Breast epithelium (tissue), 4 donors: ENCODE results near the gene EXOSC7. TPM values are rescaled to one million over a fixed set of nuclear protein-coding genes. Genes with fewer than 3 reads are reported as not detected.
A peak's percentile ranks its signal among the peaks of the same experiment; 100 is the strongest.

ENCODE experiments used
- DNase-seq, 2 donors: peaks; one replicate each; pipeline ENCODE4 v3.0.0-alpha.2; 2019; ENCODE audit warnings: low spot score in 2 of 2
- H3K27ac ChIP-seq, 2 donors: fragments of 200-600 bp; sonication (generic) in 1 of 2; one replicate each; pipeline ENCODE4 v1.5.1; 2016 to 2019; ENCODE audit warnings: mild to moderate bottlenecking in 1 of 2
- H3K27me3 ChIP-seq, 2 donors: fragments of 200-600 bp; sonication (generic) in 1 of 2; one replicate each; pipeline versions ENCODE4 v1.5.1 to v1.6.0; 2017 to 2019; ENCODE audit warnings: control low read depth in 1 of 2, mild to moderate bottlenecking in 1 of 2
- H3K36me3 ChIP-seq: fragments of 200-600 bp; one replicate; pipeline ENCODE4 v1.5.1; 2019
- H3K4me1 ChIP-seq, 2 donors: fragments of 200-600 bp; sonication (generic); one replicate each; pipeline ENCODE4 v1.5.1; 2016 to 2019; ENCODE audit warnings: control low read depth in 1 of 2
- H3K4me3 ChIP-seq, 3 donors: fragments of 200-600 bp; sonication (generic); 1 replicate in 2 of 3; 2 replicates in 1 of 3; pipeline ENCODE4 v1.5.1; 2016 to 2019; ENCODE audit warnings: mild to moderate bottlenecking in 3 of 3, moderate library complexity in 2 of 3
- H3K9me3 ChIP-seq, 2 donors: fragments of 200-600 bp; sonication (generic) in 1 of 2; one replicate each; pipeline ENCODE4 v1.5.1; 2016 to 2019; ENCODE audit warnings: control low read depth in 1 of 2
- CTCF ChIP-seq, 3 donors: fragments of 450-650 bp; IDR thresholded peaks; one replicate each; pipeline ENCODE4 v1.5.1; 2016 to 2017; ENCODE audit warnings: antibody characterized with exemption in 3 of 3, mild to moderate bottlenecking in 3 of 3, moderate library complexity in 3 of 3
- POLR2A ChIP-seq: fragments of 450-650 bp; IDR thresholded peaks from one replicate; pipeline ENCODE4 v1.6.1; 2016; ENCODE audit warnings: antibody characterized with exemption, mild to moderate bottlenecking, moderate library complexity
- POLR2AphosphoS5 ChIP-seq, 3 donors: sonication (generic); formaldehyde crosslinking; IDR thresholded peaks; one replicate each; pipeline ENCODE4 v1.6.1; 2017; ENCODE audit warnings: antibody characterized with exemption in 3 of 3
- intact Hi-C: fragments of 100-400 bp; cut with DNase I; formaldehyde crosslinking; loops from one replicate; pipeline ENCODE4 v1.15.1; 2023; ENCODE audit warnings: low total_unique reads
- total RNA-seq, 3 donors: library from RNA; depleted of rRNA; stranded (reverse); fragments of >200 nt; gene quantifications; one replicate each; pipeline ENCODE4 v1.1.0, GENCODE V29; 2016

EXOSC7 gene
- total RNA-seq, 3 donors from 2014 or later, result 39.0 to 54.9 (median 43.0) TPM

GRCh38 chr3:45035441-45036301 lies 59.6 kb downstream of the EXOSC7 start:
- H3K4me1 ChIP-seq, result no peaks in the 10 kb centered on the region
- H3K36me3 ChIP-seq, result no peaks in the 10 kb centered on the region
- TF ChIP-seq POLR2A (no peak), CTCF (IDR thresholded peaks at IDR 0.05) (no peak), POLR2AphosphoS5 (IDR thresholded peaks at IDR 0.05) (no peak)
- DNase-seq, result no peak
- no peaks in the 10 kb centered on the region for H3K9me3 ChIP-seq
- peak overlapping the region in 1 of 2 donors; percentile 69 for H3K27ac ChIP-seq
- peak overlapping the region; percentile 23 to 66 (median 42) for H3K4me3 ChIP-seq
- intact Hi-C loops, result loop anchor here (10.0 kb wide), 1 partner anchor 459 kb away; no protein-coding TSS in a partner anchor
- H3K27me3 ChIP-seq, result peaks cover 0 to 7% of the 10 kb centered on the region in 2 donors

GRCh38 chr3:45037720-45038455 lies 61.8 kb downstream of the EXOSC7 start:
- no peak overlapping the region for H3K27ac ChIP-seq
- no peak for TF ChIP-seq POLR2A
- TF ChIP-seq POLR2AphosphoS5 (IDR thresholded peaks at IDR 0.05), result peak in 1 of 3 donors; percentile 41
- TF ChIP-seq CTCF (IDR thresholded peaks at IDR 0.05), result peak; percentile 96 to 98 (median 97)

GRCh38 chr3:45041666-45042065 lies 65.6 kb downstream of the EXOSC7 start:
- peaks cover 0 to 5% of the 10 kb centered on the region in 2 donors for H3K27me3 ChIP-seq
- no peaks in the 10 kb centered on the region for H3K4me1 ChIP-seq
- no peak overlapping the region for H3K27ac ChIP-seq
- intact Hi-C loops, result loop anchor here (5.0 kb wide), 1 partner anchor 171 kb away; no protein-coding TSS in a partner anchor
- no peak for DNase-seq
- no peaks in the 10 kb centered on the region for H3K36me3 ChIP-seq
- H3K4me3 ChIP-seq, result no peak overlapping the region
- no peak for TF ChIP-seq CTCF (IDR thresholded peaks at IDR 0.05)
- TF ChIP-seq POLR2AphosphoS5 (IDR thresholded peaks at IDR 0.05), result no peak
- no peak for TF ChIP-seq POLR2A
- no peaks in the 10 kb centered on the region for H3K9me3 ChIP-seq

More at GRCh38 chr3:45037720-45038455, 61.8 kb downstream of the EXOSC7 start:
- no peak overlapping the region for H3K4me3 ChIP-seq
- H3K4me1 ChIP-seq, result no peaks in the 10 kb centered on the region
- DNase-seq, result peak; percentile 90 to 93
- H3K9me3 ChIP-seq, result no peaks in the 10 kb centered on the region
- intact Hi-C loops, result loop anchor here (10.0 kb wide), 1 partner anchor 457 kb away; no protein-coding TSS in a partner anchor
- peaks cover 0 to 7% of the 10 kb centered on the region in 2 donors for H3K27me3 ChIP-seq
- H3K36me3 ChIP-seq, result no peaks in the 10 kb centered on the region

- intact Hi-C loops, result loop anchor here (5.0 kb wide), 1 partner anchor 170 kb away; no protein-coding TSS in a partner anchor
- no peak for TF ChIP-seq POLR2AphosphoS5 (IDR thresholded peaks at IDR 0.05)
- no peak for TF ChIP-seq CTCF (IDR thresholded peaks at IDR 0.05)
- TF ChIP-seq POLR2A, result no peak
Measured at GRCh38 chr3:45042162-45042561, 66.1 kb downstream of the EXOSC7 start.

More at GRCh38 chr3:45042162-45042561, 66.1 kb downstream of the EXOSC7 start:
- DNase-seq, result no peak
- no peaks in the 10 kb centered on the region for H3K4me1 ChIP-seq
- no peaks in the 10 kb centered on the region for H3K9me3 ChIP-seq
- peaks cover 0 to under 1% of the 10 kb centered on the region in 2 donors for H3K27me3 ChIP-seq
- H3K4me3 ChIP-seq, result no peak overlapping the region
- H3K27ac ChIP-seq, result no peak overlapping the region
- H3K36me3 ChIP-seq, result no peaks in the 10 kb centered on the region
